Epithelial cell of alveolus of lung (primary cell): ENCODE results near the gene RO60. TPM values are rescaled to one million over a fixed set of nuclear protein-coding genes. Genes with fewer than 3 reads are reported as not detected.

Experiments used
- total RNA-seq: library from RNA; depleted of rRNA; stranded (reverse); fragments of >200 nt; gene quantifications from 2 replicates; pipeline ENCODE4 v1.2.1, GENCODE V29; 2015

The RO60 gene
- total RNA-seq: 94.7 and 118 TPM in 2 replicates

DNA sequence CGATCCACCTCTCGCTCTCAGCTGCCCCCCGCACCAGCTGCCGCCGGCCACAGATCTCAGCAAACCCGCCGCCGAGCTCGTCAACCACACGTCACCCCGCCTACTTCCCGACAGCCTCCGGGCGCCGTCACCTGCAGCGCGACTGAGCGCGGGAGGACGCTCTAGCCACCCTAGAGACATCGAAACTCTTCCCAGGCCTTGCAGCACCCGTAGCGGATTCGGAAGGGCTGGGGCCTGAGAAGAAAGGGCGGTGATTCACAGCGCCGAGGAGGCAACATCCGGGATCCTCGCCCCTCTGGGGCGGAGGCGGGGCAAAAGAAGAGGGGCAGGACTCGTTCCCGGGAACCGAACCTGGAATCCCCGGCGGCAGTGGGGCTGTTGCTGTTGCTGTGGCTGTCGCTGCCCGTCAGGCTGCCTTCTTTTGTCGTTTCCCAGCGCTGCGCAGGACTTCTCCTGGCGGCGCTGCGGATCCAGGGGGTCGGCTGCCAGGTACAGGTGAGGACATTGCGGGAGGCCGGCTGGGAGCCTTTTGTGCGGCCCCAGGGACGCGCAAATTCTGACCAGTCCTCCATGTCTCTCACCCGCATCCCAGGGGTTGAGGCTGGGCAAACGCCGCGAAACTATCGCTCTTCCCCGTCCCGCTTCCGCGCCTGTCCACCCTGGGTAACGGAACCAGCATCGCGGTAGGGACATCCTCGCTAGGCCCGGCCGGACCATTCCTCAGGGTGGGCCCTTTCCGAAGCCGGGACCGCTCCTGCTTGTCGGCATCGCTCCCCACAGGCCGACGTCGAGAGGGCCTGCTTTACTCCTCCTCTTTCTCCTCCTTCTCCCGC, at the start of gene RO60, which contains the start of gene UCHL5:
Gene RO60 (plus strand): TSS at position 331 of the 833 bp plus-strand sequence. CDS start 9,443 bp downstream, outside the sequence.
Gene UCHL5 (minus strand): TSS at position 79 of the 833 bp plus-strand sequence. CDS start 100 bp downstream, outside the sequence.

DNA sequence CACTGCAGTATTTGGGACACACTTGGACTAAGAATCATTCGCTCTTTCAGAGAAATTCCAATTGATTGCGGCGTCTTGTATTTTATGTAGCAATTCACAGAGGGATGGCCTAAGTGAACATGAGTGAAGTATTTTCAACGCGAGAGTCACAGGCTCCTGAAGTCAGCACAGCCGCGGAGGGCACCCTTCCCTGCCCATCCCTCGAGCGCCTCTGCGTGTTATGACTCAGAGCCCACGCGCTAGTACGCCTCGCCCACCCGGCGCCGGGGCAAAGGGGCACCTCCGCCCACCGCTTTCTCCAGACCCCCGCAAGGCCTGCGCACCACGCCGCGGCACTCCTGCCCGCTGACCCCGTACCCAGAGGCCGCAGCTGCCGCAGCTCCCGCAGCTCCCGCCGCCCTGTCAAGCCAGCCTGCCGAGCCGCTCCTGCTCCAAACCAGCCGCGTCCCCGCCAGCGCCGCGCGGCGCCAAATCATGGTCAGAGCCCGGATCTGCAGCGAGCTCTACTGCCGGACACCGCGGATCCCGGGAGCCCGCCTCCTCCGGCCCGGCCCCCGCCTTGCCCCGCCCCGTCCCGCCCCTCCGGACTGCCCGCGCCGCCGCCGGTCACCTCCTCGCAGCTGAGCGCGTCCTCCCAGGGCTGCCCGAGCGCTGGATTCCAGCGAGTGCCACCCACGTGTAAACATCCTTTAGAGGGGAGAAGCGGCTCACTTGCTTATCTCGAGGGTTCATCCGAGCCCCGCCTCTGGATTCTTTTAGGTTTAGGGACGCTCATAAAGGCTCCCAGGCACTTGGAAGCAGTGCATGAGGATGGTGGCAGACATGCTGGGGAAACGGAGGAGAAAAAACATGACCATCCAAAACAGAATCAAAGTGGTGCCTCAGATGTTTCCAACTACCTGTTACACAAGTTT, 45.8 kb downstream of the RO60 start, which contains the start of gene GLRX2:
Gene GLRX2 (minus strand): TSS at position 508 of the 914 bp plus-strand sequence. CDS start 32 bp downstream, at position 476.

Other genes with a start within 250 kb of the RO60 start
- 14.7 and 23.0 TPM in 2 replicates for gene UCHL5, start 252 bp upstream of the RO60 start, total RNA-seq
- gene GLRX2, start 45.8 kb downstream of the RO60 start, total RNA-seq: 12.5 and 14.9 TPM in 2 replicates
- gene CDC73, start 62.4 kb downstream of the RO60 start, total RNA-seq: 14.1 and 17.3 TPM in 2 replicates
- gene B3GALT2, start 127.0 kb downstream of the RO60 start, total RNA-seq: 0.24 and 1.8 TPM in 2 replicates